MM.1S (cell line): ENCODE results near the gene VGLL3.
"Not testable (repeated sequence)": the region's sequence is repeated elsewhere in the genome, so short reads cannot be mapped to it uniquely, and the experiment has no call there.

Experiments used
- EZH2 ChIP-seq: fragments of 300-600 bp; sonication (generic); optimal IDR thresholded peaks from 2 replicates; pipeline ENCODE3; 2017; ENCODE audit warnings: low read depth, mild to moderate bottlenecking, antibody characterized with exemption, low read length, mixed read lengths
- EZH2phosphoT487 ChIP-seq: fragments of 300-600 bp; sonication (generic); IDR thresholded peaks from 2 replicates; pipeline ENCODE4 v1.6.1; 2018; ENCODE audit warnings: antibody characterized with exemption, low read length
- TF ChIP-seq, protein P1 (sequence below): fragments of 300-600 bp; sonication (generic); IDR thresholded peaks from 2 replicates; pipeline ENCODE4 v1.5.1; 2016; ENCODE audit warnings: antibody characterized with exemption, low read length, mixed read lengths

DNA sequence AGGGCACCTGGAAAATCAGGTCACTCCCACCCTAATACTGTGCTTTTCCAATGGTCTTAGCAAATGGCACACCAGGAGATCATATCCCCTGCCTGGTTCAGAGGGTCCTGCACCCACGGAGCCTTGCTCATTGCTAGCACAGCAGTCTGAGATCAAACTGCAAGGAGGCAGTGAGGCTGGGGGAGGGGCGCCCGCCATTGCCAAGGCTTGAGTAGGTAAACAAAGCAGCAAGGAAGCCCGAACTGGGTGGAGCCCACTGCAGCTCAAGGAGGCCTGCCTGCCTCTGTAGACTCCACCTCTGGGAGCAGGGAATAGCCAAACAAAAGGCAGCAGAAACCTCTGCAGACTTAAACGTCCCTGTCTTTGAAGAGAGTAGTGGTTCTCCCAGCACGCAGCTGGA is 26.4 kb upstream of the VGLL3 start:
- TF ChIP-seq, protein P1, sequence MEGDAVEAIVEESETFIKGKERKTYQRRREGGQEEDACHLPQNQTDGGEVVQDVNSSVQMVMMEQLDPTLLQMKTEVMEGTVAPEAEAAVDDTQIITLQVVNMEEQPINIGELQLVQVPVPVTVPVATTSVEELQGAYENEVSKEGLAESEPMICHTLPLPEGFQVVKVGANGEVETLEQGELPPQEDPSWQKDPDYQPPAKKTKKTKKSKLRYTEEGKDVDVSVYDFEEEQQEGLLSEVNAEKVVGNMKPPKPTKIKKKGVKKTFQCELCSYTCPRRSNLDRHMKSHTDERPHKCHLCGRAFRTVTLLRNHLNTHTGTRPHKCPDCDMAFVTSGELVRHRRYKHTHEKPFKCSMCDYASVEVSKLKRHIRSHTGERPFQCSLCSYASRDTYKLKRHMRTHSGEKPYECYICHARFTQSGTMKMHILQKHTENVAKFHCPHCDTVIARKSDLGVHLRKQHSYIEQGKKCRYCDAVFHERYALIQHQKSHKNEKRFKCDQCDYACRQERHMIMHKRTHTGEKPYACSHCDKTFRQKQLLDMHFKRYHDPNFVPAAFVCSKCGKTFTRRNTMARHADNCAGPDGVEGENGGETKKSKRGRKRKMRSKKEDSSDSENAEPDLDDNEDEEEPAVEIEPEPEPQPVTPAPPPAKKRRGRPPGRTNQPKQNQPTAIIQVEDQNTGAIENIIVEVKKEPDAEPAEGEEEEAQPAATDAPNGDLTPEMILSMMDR = not testable (repeated sequence)
- TF ChIP-seq EZH2, EZH2phosphoT487: not testable (repeated sequence)
